Measurements from ENCODE around the gene C18orf63. TPM values are rescaled to one million over a fixed set of nuclear protein-coding genes. Genes with fewer than 3 reads are reported as not detected.

The C18orf63 gene
- total RNA-seq (2022) (not detected in 2 replicates), Bru-seq, nascent RNA (percentile 3 among the genes with signal in this experiment), BruChase-seq, experiment 1, labeled RNA remaining after a 6-hour chase (not detected), BruChase-seq, experiment 2, labeled RNA remaining after a 2-hour chase (not detected)
- long read RNA-seq = 0 reads

DNA sequence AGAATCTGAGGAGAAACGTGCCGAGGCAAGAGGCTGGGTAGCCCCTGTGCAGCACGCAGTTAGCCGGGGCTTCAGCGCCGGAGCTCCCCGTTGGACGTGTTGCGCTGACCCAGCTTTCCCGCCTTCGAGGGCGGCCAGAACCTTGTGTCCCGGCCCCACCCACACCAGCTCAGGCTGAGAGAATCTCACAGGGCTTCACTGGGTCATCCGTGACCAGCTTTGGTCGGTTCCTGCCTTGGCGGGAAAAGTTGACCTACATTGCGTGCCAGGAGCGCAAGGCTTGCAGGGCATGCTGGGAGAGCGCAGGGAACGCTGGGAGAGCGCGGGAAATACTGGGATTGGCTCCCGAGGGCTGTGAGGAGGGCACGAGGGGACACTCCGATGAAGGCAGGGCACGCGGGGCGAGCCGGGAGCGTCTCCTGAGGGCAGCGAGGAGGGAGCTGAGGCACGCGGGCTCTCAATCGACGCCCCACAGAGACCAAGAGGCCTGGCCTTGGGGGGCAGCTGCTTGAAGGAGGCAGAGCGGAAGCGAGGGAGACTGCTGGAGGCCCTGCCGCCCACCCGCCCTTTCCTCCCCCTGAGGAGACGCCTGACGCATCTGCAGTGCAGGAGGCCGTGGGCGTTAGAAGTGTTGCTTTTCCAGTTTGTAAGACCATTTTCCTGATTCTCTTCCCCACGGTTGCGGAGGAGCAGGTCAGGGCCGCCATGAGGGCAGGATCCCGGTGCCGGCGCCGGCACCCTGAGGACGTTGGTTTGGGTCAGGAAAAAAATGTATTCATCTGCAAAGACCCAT is at the start of gene C18orf63:
Gene C18orf63, plus strand, starts transcription at position 376 of the 793 bp plus-strand sequence. CDS start 2,027 bp downstream, outside the sequence.
- no peaks in the 10 kb centered on the region for H3K9me3 Mint-ChIP-seq (ENCODE audit: unreplicated experiment)
- H3K36me3 Mint-ChIP-seq (ENCODE audit: insufficient read depth, unreplicated experiment) = peaks cover 2% of the 10 kb centered on the region
- no TSS peak for BruUV-seq (replicated peaks)
- DNase-seq (ENCODE audit: unreplicated experiment) = no peak
- H3K4me1 Mint-ChIP-seq (ENCODE audit: insufficient read depth, unreplicated experiment) = peaks cover 5% of the 10 kb centered on the region
- POLR2A ChIA-PET = no interaction called here
- no peaks in the 10 kb centered on the region for H3K27me3 Mint-ChIP-seq (ENCODE audit: insufficient read depth, unreplicated experiment)
- no peak within 1 kb of the TSS for H3K4me3 Mint-ChIP-seq (ENCODE audit: unreplicated experiment)
- TF ChIP-seq, protein P1, sequence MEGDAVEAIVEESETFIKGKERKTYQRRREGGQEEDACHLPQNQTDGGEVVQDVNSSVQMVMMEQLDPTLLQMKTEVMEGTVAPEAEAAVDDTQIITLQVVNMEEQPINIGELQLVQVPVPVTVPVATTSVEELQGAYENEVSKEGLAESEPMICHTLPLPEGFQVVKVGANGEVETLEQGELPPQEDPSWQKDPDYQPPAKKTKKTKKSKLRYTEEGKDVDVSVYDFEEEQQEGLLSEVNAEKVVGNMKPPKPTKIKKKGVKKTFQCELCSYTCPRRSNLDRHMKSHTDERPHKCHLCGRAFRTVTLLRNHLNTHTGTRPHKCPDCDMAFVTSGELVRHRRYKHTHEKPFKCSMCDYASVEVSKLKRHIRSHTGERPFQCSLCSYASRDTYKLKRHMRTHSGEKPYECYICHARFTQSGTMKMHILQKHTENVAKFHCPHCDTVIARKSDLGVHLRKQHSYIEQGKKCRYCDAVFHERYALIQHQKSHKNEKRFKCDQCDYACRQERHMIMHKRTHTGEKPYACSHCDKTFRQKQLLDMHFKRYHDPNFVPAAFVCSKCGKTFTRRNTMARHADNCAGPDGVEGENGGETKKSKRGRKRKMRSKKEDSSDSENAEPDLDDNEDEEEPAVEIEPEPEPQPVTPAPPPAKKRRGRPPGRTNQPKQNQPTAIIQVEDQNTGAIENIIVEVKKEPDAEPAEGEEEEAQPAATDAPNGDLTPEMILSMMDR (IDR thresholded peaks at IDR 0.05; ENCODE audit: unreplicated experiment) = no peak
- H3K27ac Mint-ChIP-seq (ENCODE audit: low read depth, unreplicated experiment) = no peak within 1 kb of the TSS
- CTCF ChIA-PET = interaction anchor here (0.7 to 1.7 kb wide), 4 partner anchors 31 to 299 kb away, joined by 3 to 4 read pairs (median 3); no protein-coding TSS in a partner anchor
- intact Hi-C loops (cut with micrococcal nuclease) = no loop called here

GRCh38 chr18:74266161-74266560 is 49.5 kb upstream of the C18orf63 start:
- BruUV-seq (replicated peaks) = no TSS peak
- no peak overlapping the region for H3K27ac Mint-ChIP-seq (ENCODE audit: low read depth, unreplicated experiment)
- peaks cover 6% of the 10 kb centered on the region for H3K4me1 Mint-ChIP-seq (ENCODE audit: insufficient read depth, unreplicated experiment)
- TF ChIP-seq, protein P1 (IDR thresholded peaks at IDR 0.05; ENCODE audit: unreplicated experiment) = no peak
- no peaks in the 10 kb centered on the region for H3K27me3 Mint-ChIP-seq (ENCODE audit: insufficient read depth, unreplicated experiment)
- ChIA-PET CTCF (interaction anchor here (0.6 kb wide), 1 partner anchor 286 kb away, joined by 4 read pairs; no protein-coding TSS in a partner anchor), POLR2A (interaction anchor here (0.6 kb wide), 1 partner anchor 9 kb away, joined by 3 read pairs; no protein-coding TSS in a partner anchor)
- intact Hi-C loops (cut with micrococcal nuclease) = no loop called here
- peaks cover 8% of the 10 kb centered on the region for H3K36me3 Mint-ChIP-seq (ENCODE audit: insufficient read depth, unreplicated experiment)
- H3K4me3 Mint-ChIP-seq (ENCODE audit: unreplicated experiment) = no peak overlapping the region
- DNase-seq (ENCODE audit: unreplicated experiment) = peak; percentile 39
- H3K9me3 Mint-ChIP-seq (ENCODE audit: unreplicated experiment) = no peaks in the 10 kb centered on the region

- TF ChIP-seq, protein P1 (IDR thresholded peaks at IDR 0.05; ENCODE audit: unreplicated experiment) = no peak
- POLR2A ChIA-PET = no interaction called here
- CTCF ChIA-PET = no interaction called here
- Mint-ChIP-seq H3K4me3 (ENCODE audit: unreplicated experiment) (no peak overlapping the region), H3K27me3 (ENCODE audit: insufficient read depth, unreplicated experiment) (no peaks in the 10 kb centered on the region), H3K9me3 (ENCODE audit: unreplicated experiment) (no peaks in the 10 kb centered on the region), H3K27ac (ENCODE audit: low read depth, unreplicated experiment) (no peak overlapping the region), H3K36me3 (ENCODE audit: insufficient read depth, unreplicated experiment) (no peaks in the 10 kb centered on the region), H3K4me1 (ENCODE audit: insufficient read depth, unreplicated experiment) (peaks cover 6% of the 10 kb centered on the region)
- intact Hi-C loops (cut with micrococcal nuclease) = no loop called here
- no TSS peak for BruUV-seq (replicated peaks)
- no peak for DNase-seq (ENCODE audit: unreplicated experiment)
These were observed 47.5 kb upstream of the C18orf63 start for GRCh38 chr18:74268175-74268574.

DNA sequence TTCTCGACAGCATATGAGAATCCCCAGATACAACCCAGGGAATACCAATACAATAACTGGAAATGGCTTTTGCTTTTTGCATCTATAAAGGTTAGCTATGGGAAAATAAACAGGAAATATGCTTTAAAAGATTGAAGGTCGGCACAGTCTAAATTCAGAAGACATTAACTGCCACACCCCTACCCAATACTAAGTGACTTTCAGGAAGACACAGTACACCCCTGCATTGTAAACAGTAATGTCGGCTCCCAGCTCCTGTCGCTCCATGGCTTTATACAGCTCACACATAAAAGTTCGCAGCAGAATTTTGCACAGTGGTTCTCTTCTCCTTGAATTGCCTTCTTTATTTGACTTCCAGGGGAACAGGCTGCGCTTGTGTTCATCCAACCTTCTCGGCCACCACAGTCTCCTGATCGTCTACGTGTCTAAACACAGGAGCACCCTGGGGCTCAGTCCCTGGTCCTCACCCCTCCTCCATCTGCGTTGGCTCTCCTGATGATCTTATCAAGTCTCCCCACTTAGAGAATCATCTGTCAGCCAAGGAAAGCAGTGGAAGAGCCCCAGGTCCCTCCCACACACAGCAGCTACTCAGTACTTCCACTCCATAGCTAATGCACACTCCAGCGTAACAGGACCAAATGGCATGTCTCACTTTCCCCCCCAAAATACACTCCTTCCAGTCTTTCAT is 46.6 kb upstream of the C18orf63 start:
- no peak overlapping the region for H3K27ac Mint-ChIP-seq (ENCODE audit: low read depth, unreplicated experiment)
- DNase-seq (ENCODE audit: unreplicated experiment) = no peak
- H3K9me3 Mint-ChIP-seq (ENCODE audit: unreplicated experiment) = no peaks in the 10 kb centered on the region
- POLR2A ChIA-PET = interaction anchor here (0.6 kb wide), 1 partner anchor 59 kb away, joined by 3 read pairs; no protein-coding TSS in a partner anchor
- CTCF ChIA-PET = interaction anchor here (0.6 kb wide), 1 partner anchor 1455 kb away, joined by 5 read pairs; no protein-coding TSS in a partner anchor
- H3K4me1 Mint-ChIP-seq (ENCODE audit: insufficient read depth, unreplicated experiment) = peaks cover 6% of the 10 kb centered on the region
- TF ChIP-seq, protein P1 (IDR thresholded peaks at IDR 0.05; ENCODE audit: unreplicated experiment) = no peak
- BruUV-seq (replicated peaks) = no TSS peak
- intact Hi-C loops (cut with micrococcal nuclease) = no loop called here
- no peaks in the 10 kb centered on the region for H3K27me3 Mint-ChIP-seq (ENCODE audit: insufficient read depth, unreplicated experiment)
- no peak overlapping the region for H3K4me3 Mint-ChIP-seq (ENCODE audit: unreplicated experiment)
- no peaks in the 10 kb centered on the region for H3K36me3 Mint-ChIP-seq (ENCODE audit: insufficient read depth, unreplicated experiment)
